A204.1 (cell line): ENCODE results near the gene KIF26A.

ENCODE experiments used
- FAIRE-seq: peaks from 2 replicates; lab custom pipeline; 2012; peaks lifted over from hg19 to GRCh38; lab: Jason Lieb, UNC

Gene KIF26A

GRCh38 chr14:104209985-104210816, 71.8 kb downstream of the KIF26A start:
- FAIRE-seq = no peak

- FAIRE-seq = no peak
These were observed 72.4 kb downstream of the KIF26A start for GRCh38 chr14:104210817-104211195.

GRCh38 chr14:104211215-104211614, 72.8 kb downstream of the KIF26A start:
- FAIRE-seq = no peak

GRCh38 chr14:104211741-104212140, 73.4 kb downstream of the KIF26A start:
- no peak for FAIRE-seq

GRCh38 chr14:104212206-104213095, 74.1 kb downstream of the KIF26A start:
- no peak for FAIRE-seq

GRCh38 chr14:104213301-104214034, 75.1 kb downstream of the KIF26A start:
- no peak for FAIRE-seq

GRCh38 chr14:104214431-104215218, 76.2 kb downstream of the KIF26A start:
- FAIRE-seq = no peak

- FAIRE-seq = no peak
These were observed 77.4 kb downstream of the KIF26A start for GRCh38 chr14:104215706-104216334.

- FAIRE-seq = no peak
These were observed 78.1 kb downstream of the KIF26A start for GRCh38 chr14:104216457-104216856.

GRCh38 chr14:104217486-104218360, 79.3 kb downstream of the KIF26A start:
- FAIRE-seq = no peak

- FAIRE-seq = no peak
These were observed 80.2 kb downstream of the KIF26A start for GRCh38 chr14:104218361-104219180.

GRCh38 chr14:104219731-104220214, 81.4 kb downstream of the KIF26A start:
- FAIRE-seq = no peak

GRCh38 chr14:104220215-104221070, 82.1 kb downstream of the KIF26A start:
- no peak for FAIRE-seq

GRCh38 chr14:104221071-104221625, 82.8 kb downstream of the KIF26A start:
- FAIRE-seq = no peak

- FAIRE-seq = no peak
These were observed 83.4 kb downstream of the KIF26A start for GRCh38 chr14:104221636-104222369.

- no peak for FAIRE-seq
These were observed 84.1 kb downstream of the KIF26A start for GRCh38 chr14:104222396-104223036.
